ENCODE data around the gene CEP57. TPM values are rescaled to one million over a fixed set of nuclear protein-coding genes. Genes with fewer than 3 reads are reported as not detected.

Gene CEP57
- total and polyA plus RNA-seq, 2 of the 4 experiments (the other 2 are of a cell fraction) = 14.5 to 30.5 TPM

DNA sequence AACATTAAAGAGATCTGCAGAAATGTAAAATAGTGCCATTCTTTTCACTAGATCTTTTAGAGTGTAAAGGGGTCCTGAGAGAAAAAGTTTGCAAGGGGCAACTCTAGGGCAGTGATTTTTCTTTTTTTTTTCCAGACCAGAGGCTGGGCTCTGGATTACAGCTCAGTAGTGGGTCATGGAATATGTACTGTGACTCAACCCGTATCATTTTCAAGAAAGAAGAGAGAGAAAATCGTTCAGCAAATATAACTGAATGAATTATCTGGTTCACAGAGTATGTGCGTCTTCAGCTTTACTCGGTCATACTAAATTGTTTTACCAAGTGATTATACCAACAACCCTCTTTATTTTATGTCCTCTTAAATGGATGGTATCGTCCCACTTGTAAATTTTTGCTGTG is 3.8 kb downstream of the CEP57 start:
- Histone ChIP-seq H3K36me3 (ENCODE audit: control insufficient read depth, insufficient read depth, low read length) (no peaks in the 10 kb centered on the region), H2AK9ac (replicated peaks; ENCODE audit: low read depth, low read length, poor library complexity) (no peak overlapping the region), H3K4ac (ENCODE audit: low read depth, low read length) (no peak overlapping the region), H2BK120ac (ENCODE audit: low read depth, low read length) (no peak overlapping the region), H3K9ac (ENCODE audit: low read depth, low read length) (no peak overlapping the region), H3K9me3 (ENCODE audit: control insufficient read depth, insufficient read depth, low read length) (no peaks in the 10 kb centered on the region), H2AK5ac (ENCODE audit: low read depth, low read length) (no peak overlapping the region), H3K4me1 (ENCODE audit: control insufficient read depth, insufficient read depth, low read length) (no peaks in the 10 kb centered on the region), H3K4me3 (ENCODE audit: insufficient read depth, low read depth, low read length) (no peak overlapping the region), H2BK15ac (ENCODE audit: low read depth, low read length) (no peak overlapping the region), H3K27ac (ENCODE audit: insufficient read depth, low read length) (no peak overlapping the region), H4K91ac (ENCODE audit: insufficient read depth, low read depth, low read length) (no peak overlapping the region), H3K27me3 (ENCODE audit: control insufficient read depth, insufficient read depth, low read length) (no peaks in the 10 kb centered on the region), H2BK5ac (ENCODE audit: low read depth, low read length, poor library complexity, severe bottlenecking) (no peak overlapping the region), H4K20me1 (ENCODE audit: insufficient read depth, low read length) (peaks cover 3% of the 10 kb centered on the region; the same call in 1 of the 2 replicates), H3K18ac (ENCODE audit: low read depth, low read length) (no peak overlapping the region), H3K4me2 (ENCODE audit: low read depth, low read length) (no peak overlapping the region), H4K5ac (ENCODE audit: low read depth, low read length) (no peak overlapping the region), H3K79me1 (ENCODE audit: low read depth in 1 of 2, low read length in 2 of 2) (peaks cover 15 to 62% of the 10 kb centered on the region in 2 experiments), H2BK20ac (ENCODE audit: low read depth, low read length) (no peak overlapping the region), H3K14ac (replicated peaks; ENCODE audit: low read depth, low read length) (no peak overlapping the region), H3K23ac (ENCODE audit: low read depth, low read length) (no peak overlapping the region), H2AFZ (replicated peaks; ENCODE audit: low read length, poor library complexity) (no peak overlapping the region), H4K8ac (ENCODE audit: low read depth in 2 of 2, low read length in 2 of 2) (no peak overlapping the region), H3K56ac (ENCODE audit: extremely low read depth, insufficient read depth, low read length) (no peak overlapping the region), H3K9me1 (ENCODE audit: insufficient read depth, low read length) (0 out of 2 replicates have a peak, but pooled peaks cover 2% of the 10 kb centered on the region)
- BruUV-seq (replicated peaks) = no TSS peak
- dilution Hi-C loops (cut with HindIII; ENCODE audit: low sequenced_read_pairs, unreplicated experiment) = no loop called here
- ATAC-seq (ENCODE audit: low read depth) = no peak
- intact Hi-C loops (cut with micrococcal nuclease) = loop anchor here (5.0 kb wide), 1 partner anchor 368 kb away; no protein-coding TSS in a partner anchor
- ChIA-PET POLR2A (ENCODE audit: unreplicated experiment) (no interaction called here), CTCF (no interaction called here)
- TF ChIP-seq RAD21 (IDR thresholded peaks at IDR 0.05; ENCODE audit: low read length) (no peak), CEBPB (IDR thresholded peaks at IDR 0.05; ENCODE audit: low read depth, low read length) (no peak), RFX5 (IDR thresholded peaks at IDR 0.05; ENCODE audit: low read depth, low read length) (no peak), MAZ (IDR thresholded peaks at IDR 0.05; ENCODE audit: borderline replicate concordance, low read depth, low read length) (no peak), CHD1 (IDR thresholded peaks at IDR 0.05; ENCODE audit: low read depth, low read length) (no peak), MAFK (IDR thresholded peaks at IDR 0.05; ENCODE audit: low read depth, low read length) (no peak), BHLHE40 (IDR thresholded peaks at IDR 0.05; ENCODE audit: low read depth, low read length) (no peak)
- TF ChIP-seq, protein P1, sequence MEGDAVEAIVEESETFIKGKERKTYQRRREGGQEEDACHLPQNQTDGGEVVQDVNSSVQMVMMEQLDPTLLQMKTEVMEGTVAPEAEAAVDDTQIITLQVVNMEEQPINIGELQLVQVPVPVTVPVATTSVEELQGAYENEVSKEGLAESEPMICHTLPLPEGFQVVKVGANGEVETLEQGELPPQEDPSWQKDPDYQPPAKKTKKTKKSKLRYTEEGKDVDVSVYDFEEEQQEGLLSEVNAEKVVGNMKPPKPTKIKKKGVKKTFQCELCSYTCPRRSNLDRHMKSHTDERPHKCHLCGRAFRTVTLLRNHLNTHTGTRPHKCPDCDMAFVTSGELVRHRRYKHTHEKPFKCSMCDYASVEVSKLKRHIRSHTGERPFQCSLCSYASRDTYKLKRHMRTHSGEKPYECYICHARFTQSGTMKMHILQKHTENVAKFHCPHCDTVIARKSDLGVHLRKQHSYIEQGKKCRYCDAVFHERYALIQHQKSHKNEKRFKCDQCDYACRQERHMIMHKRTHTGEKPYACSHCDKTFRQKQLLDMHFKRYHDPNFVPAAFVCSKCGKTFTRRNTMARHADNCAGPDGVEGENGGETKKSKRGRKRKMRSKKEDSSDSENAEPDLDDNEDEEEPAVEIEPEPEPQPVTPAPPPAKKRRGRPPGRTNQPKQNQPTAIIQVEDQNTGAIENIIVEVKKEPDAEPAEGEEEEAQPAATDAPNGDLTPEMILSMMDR (conservative IDR thresholded peaks at IDR 0.05; ENCODE audit: low read depth, low read length) = no peak
- DNase-seq = peak; percentile 26
- no CpG with 5 or more reads among the region's 5 CpGs for WGBS, 2 experiments (ENCODE audit: extremely low coverage in 2 of 2, insufficient read length in 1 of 2)
- in situ Hi-C loops (cut with MboI; ENCODE audit: low sequenced_read_pairs) = no loop called here

All from IMR-90 (cell line).